ENCODE results near the gene SSX2.
"Not testable (repeated sequence)": the region's sequence is repeated elsewhere in the genome, so short reads cannot be mapped to it uniquely, and the experiment has no call there.

Gene SSX2

DNA sequence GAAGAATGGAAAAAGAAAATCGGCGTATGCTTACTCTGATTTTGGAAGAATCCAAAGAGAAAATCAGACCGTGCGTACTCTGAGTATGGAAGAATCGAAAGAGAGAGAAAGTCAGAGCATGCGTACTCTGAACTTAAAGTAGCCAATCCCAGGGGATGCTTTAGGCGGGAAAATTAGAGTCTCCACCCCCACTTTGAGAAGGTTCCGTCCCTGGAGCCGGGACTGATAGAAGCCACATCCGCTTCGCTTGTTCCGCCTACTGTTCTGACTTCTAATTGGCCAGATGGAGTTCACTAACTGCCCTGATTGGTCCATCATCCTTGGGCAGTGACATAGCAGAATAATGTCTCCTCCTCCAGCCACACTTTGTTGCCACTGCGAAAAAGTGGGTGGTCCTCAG lies at the start of gene SSX2:
Gene SSX2 (minus strand): TSS at position 101 of the 400 bp plus-strand sequence. CDS start 1,429 bp downstream, outside the sequence.
- not testable (repeated sequence) for DNase-seq

DNA sequence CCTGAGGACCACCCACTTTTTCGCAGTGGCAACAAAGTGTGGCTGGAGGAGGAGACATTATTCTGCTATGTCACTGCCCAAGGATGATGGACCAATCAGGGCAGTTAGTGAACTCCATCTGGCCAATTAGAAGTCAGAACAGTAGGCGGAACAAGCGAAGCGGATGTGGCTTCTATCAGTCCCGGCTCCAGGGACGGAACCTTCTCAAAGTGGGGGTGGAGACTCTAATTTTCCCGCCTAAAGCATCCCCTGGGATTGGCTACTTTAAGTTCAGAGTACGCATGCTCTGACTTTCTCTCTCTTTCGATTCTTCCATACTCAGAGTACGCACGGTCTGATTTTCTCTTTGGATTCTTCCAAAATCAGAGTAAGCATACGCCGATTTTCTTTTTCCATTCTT lies 44.0 kb upstream of the SSX2 start, which contains the start of gene SSX2B:
Gene SSX2B (plus strand): TSS at position 301 of the 400 bp plus-strand sequence. CDS start 1,429 bp downstream, outside the sequence.
- not testable (repeated sequence) for DNase-seq

GRCh38 chrX:52692034-52692433 lies 14.9 kb downstream of the SSX2 start:
- not testable (repeated sequence) for DNase-seq

GRCh38 chrX:52662218-52662617 lies 44.8 kb downstream of the SSX2 start:
- not testable (repeated sequence) for DNase-seq

DNA sequence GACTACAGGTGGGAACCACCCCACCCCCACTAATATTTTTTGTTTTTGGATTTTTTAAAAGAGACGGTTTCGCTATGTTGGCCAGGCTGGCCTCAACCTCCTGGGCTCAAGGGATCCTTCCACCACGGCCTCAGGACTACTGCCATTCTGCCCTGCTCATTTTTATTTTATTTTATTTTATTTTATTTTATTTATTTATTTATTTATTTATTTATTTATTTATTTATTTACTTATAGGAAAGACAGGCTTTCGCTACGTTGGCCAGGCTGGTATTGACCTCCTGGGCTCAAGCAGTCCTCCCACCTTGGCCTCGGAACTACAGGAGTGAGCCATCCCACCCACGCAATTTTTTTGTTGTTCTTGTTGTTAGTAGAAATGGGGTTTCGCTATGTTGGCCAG lies 51.5 kb downstream of the SSX2 start:
- not testable (repeated sequence) for DNase-seq

DNA sequence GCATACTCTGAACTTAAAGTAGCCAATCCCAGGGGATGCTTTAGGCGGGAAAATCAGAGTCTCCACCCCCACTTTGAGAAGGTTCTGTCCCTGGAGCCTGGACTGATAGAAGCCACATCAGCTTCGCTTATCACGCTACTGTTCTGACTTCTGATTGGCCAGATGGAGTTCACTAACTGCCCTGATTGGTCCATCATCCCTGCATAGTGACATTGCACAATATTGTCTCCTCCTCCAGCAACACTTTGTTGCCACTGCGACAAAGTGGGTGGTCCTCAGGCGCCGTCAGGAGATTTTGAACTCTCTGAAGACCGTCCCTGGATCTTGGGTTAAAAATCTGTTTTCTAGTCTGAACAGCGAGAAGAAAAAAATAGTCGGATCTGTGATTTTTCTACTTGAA lies 52.2 kb downstream of the SSX2 start, which contains the start of gene SSX7:
Gene SSX7 (minus strand): TSS at position 101 of the 400 bp plus-strand sequence. CDS start 1,428 bp downstream, outside the sequence.
- not testable (repeated sequence) for DNase-seq

GRCh38 chrX:52650676-52651075 lies 56.3 kb downstream of the SSX2 start:
- DNase-seq = not testable (repeated sequence)

DNA sequence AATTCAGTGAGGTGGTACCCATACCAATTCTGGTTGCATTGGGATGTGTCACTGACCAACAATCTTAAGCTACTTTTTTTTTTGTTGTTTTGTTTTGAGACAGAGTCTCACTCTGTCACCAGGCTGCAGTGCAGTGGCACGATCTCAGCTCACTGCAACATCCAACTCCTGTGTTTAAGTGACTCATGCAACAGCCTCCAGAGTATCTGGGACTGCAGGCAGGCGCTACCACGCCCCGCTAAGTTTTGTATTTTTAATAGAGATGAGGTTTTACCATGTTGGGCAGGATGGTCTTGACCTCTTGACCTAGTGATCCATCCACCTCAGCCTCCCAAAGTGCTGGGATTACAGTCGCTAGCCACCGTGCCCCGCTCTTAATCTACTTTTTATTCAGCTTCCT lies 58.0 kb downstream of the SSX2 start:
- not testable (repeated sequence) for DNase-seq
